HCT116 (cell line): ENCODE data around the gene POLN. TPM values are rescaled to one million over a fixed set of nuclear protein-coding genes. Genes with fewer than 3 reads are reported as not detected.

Source experiments
- ATAC-seq: fragments of 200-7000 bp; cut with Tn5 transposase; 2 replicates; pipeline ENCODE4 v1.9.1; 2020; ENCODE audit warnings: mild to moderate bottlenecking, moderate library complexity
- BruUV-seq: library from RNA; stranded (reverse); fragments of 400-500 nt; replicated peaks from 2 replicates; lab custom pipeline; 2021; lab: Mats Ljungman, UMichigan
- CTCF ChIA-PET: fragments of 300-600 bp; sonication (Branson Sonifier 250); formaldehyde crosslinking; loops from one replicate; lab custom pipeline; 2021; ENCODE audit warnings: antibody characterized with exemption; lab: Charles Lee
- POLR2A ChIA-PET: fragments of 300-600, 350-600 bp; sonication (Branson Sonifier 250); formaldehyde crosslinking; loops from one replicate; lab custom pipeline; 2021; ENCODE audit warnings: antibody characterized with exemption; lab: Charles Lee
- RAD21 ChIA-PET, 2 experiments: fragments of 300-600 bp; sonication (Branson Sonifier 250); formaldehyde crosslinking; loops; one replicate each; lab custom pipeline; 2023; ENCODE audit warnings: low total read pairs in 2 of 2; ENCODE audit not compliant: uncharacterized antibody in 2 of 2, unreplicated experiment in 2 of 2, low non-redundant PET in 1 of 2; lab: Charles Lee
- DNase-seq: peaks from one replicate; pipeline ENCODE4 v3.0.0-alpha.2; 2010; ENCODE audit warnings: low read depth, low spot score
- H2AFZ ChIP-seq: fragments of 200-600 bp; shearing (Covaris generic), sonication (generic); 2 replicates; pipeline ENCODE4 v1.6.1; 2017; ENCODE audit warnings: low read depth, mixed run types, mixed read lengths, antibody characterized with exemption, low read length; ENCODE audit not compliant: poor library complexity, severe bottlenecking
- H3K27ac ChIP-seq: 2 replicates; pipeline ENCODE4 v1.5.1; 2012; ENCODE audit warnings: low read depth, low read length
- H3K27me3 ChIP-seq: fragments of 200-600 bp; sonication (generic); 2 replicates; pipeline ENCODE4 v1.6.1; 2016; ENCODE audit warnings: mixed run types, low read length, mixed read lengths; ENCODE audit not compliant: insufficient read depth
- H3K36me3 ChIP-seq, 2 experiments: fragments of 200-500 bp in 1 of 2; fragments of 200-600 bp in 1 of 2; sonication (Bioruptor generic) in 1 of 2; sonication (generic) in 1 of 2; 2 replicates each; pipeline versions ENCODE4 v1.5.1 to v1.6.1; 2014 to 2016; ENCODE audit warnings: low read length in 2 of 2, inconsistent platforms in 1 of 2, mixed read lengths in 1 of 2, mixed run types in 1 of 2; ENCODE audit not compliant: insufficient read depth in 2 of 2, control insufficient read depth in 1 of 2
- H3K4me1 ChIP-seq, 2 experiments: fragments of 200-600 bp in 1 of 2; sonication (generic) in 1 of 2; 2 replicates each; pipeline versions ENCODE4 v1.5.1 to v1.6.1; 2012 to 2017; ENCODE audit warnings: low read length in 2 of 2, inconsistent platforms in 1 of 2, mild to moderate bottlenecking in 1 of 2, mixed read lengths in 1 of 2, mixed run types in 1 of 2, moderate library complexity in 1 of 2; ENCODE audit not compliant: insufficient read depth in 2 of 2, control insufficient read depth in 1 of 2
- H3K4me2 ChIP-seq: fragments of 200-600 bp; sonication (generic); 2 replicates; pipeline ENCODE4 v1.6.1; 2017; ENCODE audit warnings: mixed run types, low read length, mixed read lengths
- H3K4me3 ChIP-seq, 2 experiments: fragments of 200-600 bp in 1 of 2; sonication (generic) in 1 of 2; replicated peaks in 1 of 2; 2 replicates each; pipeline ENCODE4 v1.5.1; 2011 to 2016; ENCODE audit warnings: low read length in 2 of 2, control low read depth in 1 of 2, low read depth in 1 of 2, mild to moderate bottlenecking in 1 of 2, mixed read lengths in 1 of 2, mixed run types in 1 of 2
- H3K79me2 ChIP-seq: fragments of 200-600 bp; sonication (generic); 2 replicates; pipeline ENCODE4 v1.6.1; 2017; ENCODE audit warnings: mild to moderate bottlenecking, mixed run types, low read length, moderate library complexity, mixed read lengths; ENCODE audit not compliant: insufficient read depth
- H3K9ac ChIP-seq: fragments of 200-600 bp; sonication (generic); 2 replicates; pipeline ENCODE4 v1.6.1; 2016; ENCODE audit warnings: low read length, mixed read lengths
- H3K9me2 ChIP-seq: fragments of 200-600 bp; sonication (generic), shearing (Covaris generic); 2 replicates; pipeline ENCODE4 v1.6.1; 2017; ENCODE audit warnings: mixed run types, mild to moderate bottlenecking, moderate library complexity; ENCODE audit not compliant: insufficient read depth
- H3K9me3 ChIP-seq, 2 experiments: fragments of 200-500 bp in 1 of 2; fragments of 200-600 bp in 1 of 2; sonication (Bioruptor generic) in 1 of 2; sonication (generic) in 1 of 2; 2 replicates each; pipeline ENCODE4 v1.6.1; 2014 to 2017; ENCODE audit warnings: low read length in 2 of 2, mixed read lengths in 2 of 2, inconsistent platforms in 1 of 2, low read depth in 1 of 2, mild to moderate bottlenecking in 1 of 2, mixed run types in 1 of 2, moderate library complexity in 1 of 2; ENCODE audit not compliant: control insufficient read depth in 1 of 2, insufficient read depth in 1 of 2
- H4K20me1 ChIP-seq: fragments of 200-600 bp; sonication (generic), shearing (Covaris generic); 2 replicates; pipeline ENCODE4 v1.6.1; 2017; ENCODE audit warnings: mixed run types, mild to moderate bottlenecking, moderate library complexity; ENCODE audit not compliant: insufficient read depth
- EGR1 ChIP-seq: IDR thresholded peaks from 2 replicates; pipeline ENCODE4 v1.6.1; 2012; ENCODE audit warnings: low read depth
- ELF1 ChIP-seq: IDR thresholded peaks from 2 replicates; pipeline ENCODE4 v1.6.1; 2012; ENCODE audit warnings: low read depth, borderline replicate concordance
- EZH2 ChIP-seq: fragments of 200-600 bp; sonication (generic); IDR thresholded peaks from 2 replicates; pipeline ENCODE4 v1.6.1; 2017; ENCODE audit warnings: antibody characterized with exemption, mixed run types
- JUND ChIP-seq: IDR thresholded peaks from 2 replicates; pipeline ENCODE4 v1.6.1; 2012
- POLR2A ChIP-seq: IDR thresholded peaks from 2 replicates; pipeline ENCODE4 v1.7.0; 2011; ENCODE audit warnings: borderline replicate concordance; ENCODE audit not compliant: insufficient read depth, insufficient read length; ENCODE audit errors: extremely low read depth
- POLR2AphosphoS5 ChIP-seq: IDR thresholded peaks from 2 replicates; pipeline ENCODE4 v1.6.1; 2011; ENCODE audit warnings: mild to moderate bottlenecking, low read depth, low read length, moderate library complexity
- SIN3A ChIP-seq: IDR thresholded peaks from 2 replicates; pipeline ENCODE4 v1.6.1; 2012; ENCODE audit warnings: low read depth
- SRF ChIP-seq: IDR thresholded peaks from 2 replicates; pipeline ENCODE4 v1.6.1; 2012; ENCODE audit warnings: low read depth
- TCF7L2 ChIP-seq: IDR thresholded peaks from 2 replicates; pipeline ENCODE4 v1.7.0; 2011; ENCODE audit warnings: borderline replicate concordance, inconsistent platforms; ENCODE audit not compliant: insufficient read depth, insufficient read length; ENCODE audit errors: extremely low read depth
- intact Hi-C: fragments of 100-400 bp; cut with micrococcal nuclease; formaldehyde crosslinking; loops from 2 replicates; pipeline ENCODE4 v1.10.0; 2022
- total RNA-seq: library from RNA; stranded (reverse); gene quantifications from one replicate; pipeline ENCODE4 v1.2.1, GENCODE V29; 2021; ENCODE audit not compliant: unreplicated experiment
- TF ChIP-seq, protein P1 (sequence below): IDR thresholded peaks from 2 replicates; pipeline ENCODE4 v1.6.1; 2012; ENCODE audit warnings: low read depth
- TF ChIP-seq, protein P2 (sequence below): IDR thresholded peaks from 2 replicates; pipeline ENCODE4 v1.6.1; 2012

The POLN gene
- total RNA-seq, 1 experiment from 2014 or later: 3.1 TPM

DNA sequence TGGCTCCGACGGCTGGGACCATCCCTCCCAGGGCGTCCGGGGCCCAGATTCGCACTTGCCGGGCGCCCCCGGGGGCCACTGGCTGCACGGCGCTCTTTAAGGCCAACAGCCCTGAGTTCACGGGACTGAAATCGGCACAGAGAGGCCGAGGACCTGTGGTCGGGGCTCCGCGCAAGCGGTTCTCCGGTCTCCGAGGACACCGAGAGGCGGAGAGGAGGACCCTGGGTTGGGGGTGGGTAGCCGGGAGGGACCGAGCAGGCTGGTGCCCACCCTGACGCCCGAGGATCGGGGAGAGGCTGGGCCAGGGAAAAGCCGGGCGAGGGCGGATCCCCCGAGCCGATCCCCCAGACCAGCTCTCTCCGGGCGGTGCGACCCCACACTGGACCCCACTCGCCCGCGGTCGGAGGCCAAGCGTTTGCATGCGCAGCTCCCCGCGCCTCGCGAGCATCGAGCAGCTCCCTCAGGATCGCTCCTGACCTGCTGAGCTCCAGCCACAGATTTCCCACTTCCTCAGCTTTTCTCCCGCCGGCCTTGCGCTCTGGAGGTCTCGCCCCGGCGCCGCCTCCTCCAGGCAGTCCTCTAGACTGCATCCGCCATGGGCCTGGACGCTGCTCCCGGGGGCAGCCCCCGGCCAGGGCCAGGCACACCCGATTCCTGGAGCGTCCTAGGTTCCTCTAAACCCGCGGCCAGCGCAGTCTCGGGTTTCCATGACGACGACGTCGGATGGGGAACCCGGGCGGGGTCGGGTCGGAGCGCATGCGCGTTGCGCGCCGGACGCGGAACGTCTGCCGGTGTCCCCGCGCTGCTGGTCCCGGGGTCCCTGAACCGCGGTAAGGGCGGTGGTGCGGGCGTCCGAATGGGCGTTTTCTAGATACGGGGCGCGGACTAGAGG is 200.4 kb downstream of the POLN start:
- BruUV-seq: no TSS peak
- H4K20me1 ChIP-seq: no peaks in the 10 kb centered on the region
- H3K27ac ChIP-seq: peak overlapping the region; percentile 57; the same call in 1 of the 2 replicates
- H3K79me2 ChIP-seq: peaks cover 7% of the 10 kb centered on the region; the same call in 1 of the 2 replicates
- H3K4me1 ChIP-seq: peaks cover 3 to 29% of the 10 kb centered on the region in 2 experiments; a peak in 3 of 4 replicates
- intact Hi-C loops: no loop called here
- peak overlapping the region; percentile 71 to 82 for H3K4me3 ChIP-seq
- H2AFZ ChIP-seq: peak overlapping the region; percentile 65
- ChIA-PET POLR2A (no interaction called here), CTCF (no interaction called here), RAD21 (interaction anchor here in 1 of 2 experiments (0.6 kb wide), 1 partner anchor 274 kb away, joined by 4 read pairs; no protein-coding TSS in a partner anchor)
- H3K36me3 ChIP-seq: peaks cover 0 to 5% of the 10 kb centered on the region in 2 experiments; a peak in 2 of 4 replicates
- H3K9me3 ChIP-seq: no peaks in the 10 kb centered on the region; a peak in 1 of 4 replicates
- no peaks in the 10 kb centered on the region for H3K27me3 ChIP-seq
- TF ChIP-seq POLR2AphosphoS5 (peak; percentile 90), ELF1 (no peak), POLR2A (peak; percentile 46)
- DNase-seq (peak; percentile 67), ATAC-seq (peak; percentile 83)
- no peaks in the 10 kb centered on the region for H3K9me2 ChIP-seq
- H3K9ac ChIP-seq: peak overlapping the region; percentile 70
- H3K4me2 ChIP-seq: peak overlapping the region; percentile 96

DNA sequence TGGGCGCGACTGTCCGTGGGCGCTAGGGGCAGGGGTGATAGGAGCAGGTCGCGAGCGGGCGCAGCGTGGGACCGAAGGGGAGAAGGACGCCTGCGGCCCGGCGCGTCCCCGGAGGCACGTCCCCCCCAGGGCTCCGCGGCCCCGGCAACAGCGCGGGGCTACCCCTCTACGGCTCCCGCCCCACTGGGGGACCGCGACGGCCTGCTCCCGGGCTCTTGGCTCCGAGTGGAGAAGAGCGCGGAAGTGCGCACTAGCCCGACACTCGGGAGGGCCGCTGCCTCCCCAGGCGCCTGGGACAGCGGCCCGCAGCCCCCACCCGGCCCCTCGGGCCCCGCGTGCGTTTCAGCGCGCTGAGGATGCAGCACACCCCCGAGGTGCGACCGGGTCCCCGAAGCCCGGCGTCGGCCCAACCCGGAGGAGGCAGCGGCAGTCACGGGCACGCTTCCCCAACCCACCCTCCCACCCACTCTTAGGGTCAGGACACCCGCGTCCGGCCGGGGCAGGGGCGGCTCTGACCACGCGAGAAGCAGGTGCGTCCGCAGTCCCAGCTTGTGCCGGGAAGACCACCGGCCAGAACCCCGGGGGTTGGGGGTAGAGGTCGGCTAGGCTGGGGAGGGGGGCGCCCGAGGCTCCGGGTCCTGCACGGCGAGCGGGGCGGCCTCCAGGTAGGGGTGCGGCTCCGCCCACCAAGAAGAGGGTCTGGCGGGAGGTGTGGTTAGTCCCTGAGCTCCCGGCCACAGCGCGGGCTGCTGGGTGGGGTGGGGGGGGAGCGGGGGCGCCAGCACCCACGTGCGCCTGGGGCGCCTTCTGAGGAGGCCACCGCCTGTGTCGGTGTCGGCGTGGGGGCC is 201.3 kb downstream of the POLN start:
- no peak overlapping the region for H2AFZ ChIP-seq
- ChIA-PET POLR2A (interaction anchor here (0.6 kb wide), 1 partner anchor 28 kb away, joined by 3 read pairs; no protein-coding TSS in a partner anchor), RAD21 (interaction anchor here in 1 of 2 experiments (0.6 kb wide), 1 partner anchor 273 kb away, joined by 4 read pairs; no protein-coding TSS in a partner anchor), CTCF (no interaction called here)
- H3K27ac ChIP-seq: no peak overlapping the region
- H3K9ac ChIP-seq: peak overlapping the region; percentile 70; the same call in 1 of the 2 replicates
- H3K9me2 ChIP-seq: no peaks in the 10 kb centered on the region
- ATAC-seq (no peak), DNase-seq (no peak)
- no peaks in the 10 kb centered on the region for H4K20me1 ChIP-seq
- no peak for TF ChIP-seq TCF7L2
- no peak for TF ChIP-seq JUND
- no peak for TF ChIP-seq EZH2
- no peak for TF ChIP-seq SIN3A
- TF ChIP-seq SRF: no peak
- TF ChIP-seq, protein P1, sequence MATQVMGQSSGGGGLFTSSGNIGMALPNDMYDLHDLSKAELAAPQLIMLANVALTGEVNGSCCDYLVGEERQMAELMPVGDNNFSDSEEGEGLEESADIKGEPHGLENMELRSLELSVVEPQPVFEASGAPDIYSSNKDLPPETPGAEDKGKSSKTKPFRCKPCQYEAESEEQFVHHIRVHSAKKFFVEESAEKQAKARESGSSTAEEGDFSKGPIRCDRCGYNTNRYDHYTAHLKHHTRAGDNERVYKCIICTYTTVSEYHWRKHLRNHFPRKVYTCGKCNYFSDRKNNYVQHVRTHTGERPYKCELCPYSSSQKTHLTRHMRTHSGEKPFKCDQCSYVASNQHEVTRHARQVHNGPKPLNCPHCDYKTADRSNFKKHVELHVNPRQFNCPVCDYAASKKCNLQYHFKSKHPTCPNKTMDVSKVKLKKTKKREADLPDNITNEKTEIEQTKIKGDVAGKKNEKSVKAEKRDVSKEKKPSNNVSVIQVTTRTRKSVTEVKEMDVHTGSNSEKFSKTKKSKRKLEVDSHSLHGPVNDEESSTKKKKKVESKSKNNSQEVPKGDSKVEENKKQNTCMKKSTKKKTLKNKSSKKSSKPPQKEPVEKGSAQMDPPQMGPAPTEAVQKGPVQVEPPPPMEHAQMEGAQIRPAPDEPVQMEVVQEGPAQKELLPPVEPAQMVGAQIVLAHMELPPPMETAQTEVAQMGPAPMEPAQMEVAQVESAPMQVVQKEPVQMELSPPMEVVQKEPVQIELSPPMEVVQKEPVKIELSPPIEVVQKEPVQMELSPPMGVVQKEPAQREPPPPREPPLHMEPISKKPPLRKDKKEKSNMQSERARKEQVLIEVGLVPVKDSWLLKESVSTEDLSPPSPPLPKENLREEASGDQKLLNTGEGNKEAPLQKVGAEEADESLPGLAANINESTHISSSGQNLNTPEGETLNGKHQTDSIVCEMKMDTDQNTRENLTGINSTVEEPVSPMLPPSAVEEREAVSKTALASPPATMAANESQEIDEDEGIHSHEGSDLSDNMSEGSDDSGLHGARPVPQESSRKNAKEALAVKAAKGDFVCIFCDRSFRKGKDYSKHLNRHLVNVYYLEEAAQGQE: no peak
- TF ChIP-seq EGR1: no peak
- TF ChIP-seq, protein P2, sequence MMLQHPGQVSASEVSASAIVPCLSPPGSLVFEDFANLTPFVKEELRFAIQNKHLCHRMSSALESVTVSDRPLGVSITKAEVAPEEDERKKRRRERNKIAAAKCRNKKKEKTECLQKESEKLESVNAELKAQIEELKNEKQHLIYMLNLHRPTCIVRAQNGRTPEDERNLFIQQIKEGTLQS: no peak
- H3K79me2 ChIP-seq: peaks cover 7% of the 10 kb centered on the region; the same call in 1 of the 2 replicates
- H3K27me3 ChIP-seq: no peaks in the 10 kb centered on the region
- peaks cover 3 to 23% of the 10 kb centered on the region in 2 experiments; a peak in 3 of 4 replicates for H3K4me1 ChIP-seq
- peak overlapping the region; percentile 96 for H3K4me2 ChIP-seq
- no TSS peak for BruUV-seq
- peaks cover 0 to 5% of the 10 kb centered on the region in 2 experiments; a peak in 2 of 4 replicates for H3K36me3 ChIP-seq
- intact Hi-C loops: no loop called here
- H3K4me3 ChIP-seq: peak overlapping the region; percentile 71 to 82
- no peaks in the 10 kb centered on the region; a peak in 1 of 4 replicates for H3K9me3 ChIP-seq
